Brain microvascular endothelial cell (primary cell): ENCODE measurements around the gene CHD9.
A peak's percentile ranks its signal among the peaks of the same experiment; 100 is the strongest.

Source experiments
- DNase-seq: peaks from one replicate; pipeline ENCODE4 v3.0.0-alpha.2; 2020
- H3K27ac ChIP-seq: fragments of 250-450 bp; sonication (Bioruptor Pico); 2 replicates; pipeline ENCODE4 v1.5.1; 2020; ENCODE audit warnings: mild to moderate bottlenecking, moderate library complexity
- H3K27me3 ChIP-seq: fragments of 250-450 bp; sonication (Bioruptor Pico); replicated peaks from 2 replicates; pipeline ENCODE4 v1.5.1; 2020; ENCODE audit warnings: mild to moderate bottlenecking
- H3K36me3 ChIP-seq: fragments of 250-450 bp; sonication (Bioruptor Pico); replicated peaks from 2 replicates; pipeline ENCODE4 v1.5.1; 2020; ENCODE audit warnings: mild to moderate bottlenecking
- H3K4me3 ChIP-seq: 2 replicates; pipeline ENCODE4 v1.5.1; 2011; ENCODE audit warnings: low read depth, mild to moderate bottlenecking, control low read depth, low read length, moderate library complexity
- in situ Hi-C: cut with HindIII; loops from 2 replicates; pipeline ENCODE4 v1.10.0; 2017; ENCODE audit warnings: low sequenced_read_pairs, low pct_ligation_motif_present
- TF ChIP-seq, protein P1 (sequence below): IDR thresholded peaks from 2 replicates; pipeline ENCODE4 v1.5.1; 2011; ENCODE audit warnings: low read depth, mild to moderate bottlenecking, moderate library complexity, low read length, control low read depth, inconsistent platforms; ENCODE audit errors: missing control alignments

The CHD9 gene

DNA sequence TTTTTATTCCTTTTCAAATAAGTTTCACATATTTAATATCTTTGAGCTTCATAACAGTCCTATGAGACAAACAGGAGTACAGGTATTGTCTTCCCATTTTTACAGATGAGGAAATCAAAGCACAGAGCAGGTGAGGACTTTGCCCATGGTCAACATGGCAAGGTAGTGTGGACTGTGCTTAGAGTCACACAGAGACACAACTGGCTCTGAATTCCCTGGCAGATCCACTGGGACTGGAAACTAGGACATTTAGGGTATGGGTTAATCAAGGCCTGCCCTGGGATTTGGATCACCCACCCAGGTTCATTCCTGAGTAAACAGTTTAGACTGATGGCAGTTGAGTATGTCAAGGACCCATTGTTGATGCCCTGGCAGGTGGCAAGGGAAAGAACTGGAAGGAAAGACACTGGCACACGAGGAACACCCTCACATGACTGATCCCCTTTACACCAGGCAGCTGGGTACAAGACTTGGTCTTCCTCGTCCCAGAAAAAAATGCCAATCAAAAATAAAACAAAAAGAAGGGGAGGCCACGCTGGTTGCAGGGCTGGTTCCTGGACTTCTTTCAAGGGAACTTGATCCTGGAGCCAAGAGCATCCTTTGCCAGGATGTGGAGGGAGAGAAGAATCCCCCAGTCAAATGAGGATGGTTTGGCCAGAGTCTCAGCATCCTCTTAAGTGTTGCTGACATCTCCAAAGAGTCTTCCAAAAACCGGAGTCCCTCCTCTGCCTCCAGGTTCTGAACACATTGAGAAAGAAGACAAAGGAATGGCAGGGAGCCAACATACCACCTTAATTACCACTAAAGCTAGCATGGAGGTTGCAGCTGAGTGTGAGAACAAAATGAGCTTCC is 34.9 kb downstream of the CHD9 start:
- in situ Hi-C loops, result no loop called here
- H3K27me3 ChIP-seq, result no peaks in the 10 kb centered on the region
- peak overlapping the region; percentile 64 for H3K27ac ChIP-seq
- H3K4me3 ChIP-seq, result no peak overlapping the region
- no peaks in the 10 kb centered on the region for H3K36me3 ChIP-seq
- TF ChIP-seq, protein P1, sequence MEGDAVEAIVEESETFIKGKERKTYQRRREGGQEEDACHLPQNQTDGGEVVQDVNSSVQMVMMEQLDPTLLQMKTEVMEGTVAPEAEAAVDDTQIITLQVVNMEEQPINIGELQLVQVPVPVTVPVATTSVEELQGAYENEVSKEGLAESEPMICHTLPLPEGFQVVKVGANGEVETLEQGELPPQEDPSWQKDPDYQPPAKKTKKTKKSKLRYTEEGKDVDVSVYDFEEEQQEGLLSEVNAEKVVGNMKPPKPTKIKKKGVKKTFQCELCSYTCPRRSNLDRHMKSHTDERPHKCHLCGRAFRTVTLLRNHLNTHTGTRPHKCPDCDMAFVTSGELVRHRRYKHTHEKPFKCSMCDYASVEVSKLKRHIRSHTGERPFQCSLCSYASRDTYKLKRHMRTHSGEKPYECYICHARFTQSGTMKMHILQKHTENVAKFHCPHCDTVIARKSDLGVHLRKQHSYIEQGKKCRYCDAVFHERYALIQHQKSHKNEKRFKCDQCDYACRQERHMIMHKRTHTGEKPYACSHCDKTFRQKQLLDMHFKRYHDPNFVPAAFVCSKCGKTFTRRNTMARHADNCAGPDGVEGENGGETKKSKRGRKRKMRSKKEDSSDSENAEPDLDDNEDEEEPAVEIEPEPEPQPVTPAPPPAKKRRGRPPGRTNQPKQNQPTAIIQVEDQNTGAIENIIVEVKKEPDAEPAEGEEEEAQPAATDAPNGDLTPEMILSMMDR, result no peak
- no peak for DNase-seq

DNA sequence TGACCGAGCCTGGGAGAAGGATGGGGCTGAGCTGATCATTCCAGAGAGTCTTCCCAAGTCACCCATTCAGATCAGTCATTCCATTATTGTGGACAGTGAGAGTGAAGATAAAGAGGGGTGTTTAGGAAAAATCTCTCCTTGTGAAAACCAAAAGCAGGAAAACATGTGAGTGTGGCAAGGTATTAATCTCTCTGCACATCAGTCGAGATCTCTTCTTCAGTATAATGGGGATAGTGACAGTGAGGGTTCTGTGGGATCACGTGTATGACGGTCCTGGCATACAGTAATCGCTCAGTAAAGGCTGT is 35.4 kb downstream of the CHD9 start:
- no peaks in the 10 kb centered on the region for H3K36me3 ChIP-seq
- in situ Hi-C loops, result no loop called here
- H3K4me3 ChIP-seq, result no peak overlapping the region
- no peaks in the 10 kb centered on the region for H3K27me3 ChIP-seq
- TF ChIP-seq, protein P1, result no peak
- peak overlapping the region; percentile 64 for H3K27ac ChIP-seq
- no peak for DNase-seq

DNA sequence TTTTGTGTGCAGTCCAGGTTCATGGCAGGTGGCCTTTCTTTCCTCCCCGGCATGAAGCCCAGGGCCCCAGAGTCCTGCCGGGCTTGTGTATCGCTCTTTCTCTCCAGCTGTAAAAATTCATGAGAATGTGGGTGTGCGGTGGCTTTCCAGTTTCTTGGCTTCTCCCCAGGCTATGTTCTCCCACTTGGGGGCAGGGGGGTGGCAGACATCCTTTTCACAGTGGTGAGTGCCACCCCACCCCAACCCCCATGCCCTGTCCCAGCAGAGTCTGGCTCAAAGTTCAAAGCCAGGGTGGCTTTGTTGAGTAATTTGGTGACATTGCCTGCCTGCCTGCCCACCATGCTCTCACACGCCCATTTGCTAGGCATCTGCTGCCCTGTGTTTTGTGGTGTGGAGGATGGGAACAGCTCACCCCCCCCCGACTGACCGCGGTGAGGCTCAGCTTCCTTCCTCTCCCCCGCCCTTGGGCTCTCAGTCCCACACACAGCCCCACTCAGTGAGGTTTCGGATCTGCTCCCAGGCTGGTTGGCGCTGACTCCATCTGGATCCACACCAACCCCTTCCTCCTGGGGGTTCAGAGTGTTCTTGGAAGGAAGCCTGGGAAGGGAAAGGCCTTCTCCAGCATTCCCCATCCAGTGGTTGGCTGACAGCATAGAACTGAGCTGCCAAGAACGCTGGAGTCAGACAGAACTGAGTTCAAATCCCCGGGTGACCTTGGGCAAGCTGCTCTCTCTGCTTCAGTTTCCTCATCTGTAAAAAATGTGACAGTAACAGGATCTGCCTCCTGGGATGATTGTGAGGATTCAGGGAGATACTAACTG is 36.0 kb downstream of the CHD9 start:
- DNase-seq, result peak; percentile 93
- Histone ChIP-seq H3K4me3 (peak overlapping the region; percentile 9), H3K27ac (peak overlapping the region; percentile 64), H3K36me3 (no peaks in the 10 kb centered on the region), H3K27me3 (no peaks in the 10 kb centered on the region)
- in situ Hi-C loops, result no loop called here
- TF ChIP-seq, protein P1, result no peak

DNA sequence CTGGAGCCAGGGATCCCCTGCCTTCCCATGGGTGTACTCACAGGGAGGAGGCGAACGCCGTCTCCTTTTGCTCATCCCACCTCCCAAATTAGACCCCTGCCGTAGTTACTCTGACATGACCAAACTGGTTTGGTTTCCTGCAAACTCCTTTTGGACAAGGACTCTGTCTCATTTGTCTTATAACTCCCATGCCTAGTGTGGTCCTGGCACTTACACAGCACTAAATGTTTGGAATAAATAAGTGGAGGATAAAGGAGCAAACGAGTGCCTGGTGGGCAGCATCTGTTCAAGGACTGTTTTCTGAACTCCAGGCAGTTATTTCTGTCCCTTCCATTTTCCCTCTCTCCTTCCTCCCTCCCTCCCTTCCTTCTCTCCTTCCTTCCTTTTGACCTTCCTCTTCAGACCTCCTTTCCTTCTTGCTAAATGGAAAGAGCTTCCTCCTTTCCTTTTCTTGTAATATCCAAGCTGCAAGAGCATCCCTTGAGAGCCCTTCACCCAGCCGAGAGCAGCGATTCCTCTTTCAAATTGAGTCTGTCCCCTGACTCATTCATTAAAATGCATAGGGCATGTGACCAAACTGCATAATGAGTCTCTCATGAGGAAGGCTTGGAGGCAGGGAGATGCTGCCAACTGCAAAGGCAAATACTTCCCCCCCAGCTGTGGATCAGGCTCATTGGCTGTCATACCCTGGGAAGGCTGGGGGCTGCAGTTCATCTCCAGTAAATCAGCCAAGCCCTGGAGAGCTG is 36.8 kb downstream of the CHD9 start:
- Histone ChIP-seq H3K27ac (peak overlapping the region; percentile 64), H3K4me3 (no peak overlapping the region), H3K27me3 (no peaks in the 10 kb centered on the region), H3K36me3 (no peaks in the 10 kb centered on the region)
- peak; percentile 57 for DNase-seq
- TF ChIP-seq, protein P1, result no peak
- in situ Hi-C loops, result no loop called here

DNA sequence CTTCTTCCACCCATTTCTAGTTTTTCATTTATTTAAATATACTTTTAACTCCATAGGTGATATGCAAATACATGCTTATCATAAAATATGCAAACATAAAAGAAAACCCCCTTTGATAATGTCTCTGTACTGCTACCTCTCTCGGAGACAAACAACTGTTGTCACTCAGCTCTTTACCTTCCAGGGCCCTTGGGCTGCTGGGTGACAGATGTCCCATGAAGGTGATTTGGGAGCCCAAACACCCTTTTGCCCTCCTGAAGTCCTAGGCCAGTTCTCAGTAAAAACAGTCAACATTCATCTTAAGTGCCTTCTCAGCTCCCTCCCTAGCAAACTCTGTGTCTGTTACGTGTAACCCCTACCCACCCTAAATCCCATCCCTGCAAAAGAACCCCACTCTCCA is 37.5 kb downstream of the CHD9 start:
- no peak for DNase-seq
- in situ Hi-C loops, result no loop called here
- Histone ChIP-seq H3K27me3 (no peaks in the 10 kb centered on the region), H3K36me3 (no peaks in the 10 kb centered on the region), H3K27ac (peak overlapping the region; percentile 41), H3K4me3 (no peak overlapping the region)
- TF ChIP-seq, protein P1, result no peak
